ENCODE measurements around the gene KCNQ1.

GRCh38 chr11:2841411-2842190 is 396.8 kb downstream of the KCNQ1 start:
- TF ChIP-seq, protein P1, sequence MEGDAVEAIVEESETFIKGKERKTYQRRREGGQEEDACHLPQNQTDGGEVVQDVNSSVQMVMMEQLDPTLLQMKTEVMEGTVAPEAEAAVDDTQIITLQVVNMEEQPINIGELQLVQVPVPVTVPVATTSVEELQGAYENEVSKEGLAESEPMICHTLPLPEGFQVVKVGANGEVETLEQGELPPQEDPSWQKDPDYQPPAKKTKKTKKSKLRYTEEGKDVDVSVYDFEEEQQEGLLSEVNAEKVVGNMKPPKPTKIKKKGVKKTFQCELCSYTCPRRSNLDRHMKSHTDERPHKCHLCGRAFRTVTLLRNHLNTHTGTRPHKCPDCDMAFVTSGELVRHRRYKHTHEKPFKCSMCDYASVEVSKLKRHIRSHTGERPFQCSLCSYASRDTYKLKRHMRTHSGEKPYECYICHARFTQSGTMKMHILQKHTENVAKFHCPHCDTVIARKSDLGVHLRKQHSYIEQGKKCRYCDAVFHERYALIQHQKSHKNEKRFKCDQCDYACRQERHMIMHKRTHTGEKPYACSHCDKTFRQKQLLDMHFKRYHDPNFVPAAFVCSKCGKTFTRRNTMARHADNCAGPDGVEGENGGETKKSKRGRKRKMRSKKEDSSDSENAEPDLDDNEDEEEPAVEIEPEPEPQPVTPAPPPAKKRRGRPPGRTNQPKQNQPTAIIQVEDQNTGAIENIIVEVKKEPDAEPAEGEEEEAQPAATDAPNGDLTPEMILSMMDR (IDR thresholded peaks at IDR 0.05), result no peak
- TF ChIP-seq POLR2A (IDR thresholded peaks at IDR 0.05) (no peak), EP300 (IDR thresholded peaks at IDR 0.05) (no peak)
